Right kidney (tissue), 1 donor: ENCODE results near the gene MAP3K20.
A peak's percentile ranks its signal among the peaks of the same experiment; 100 is the strongest.
"Not testable (repeated sequence)": the region's sequence is repeated elsewhere in the genome, so short reads cannot be mapped to it uniquely, and the experiment has no call there.

Experiments
- DNase-seq: peaks from one replicate; pipeline ENCODE4 v3.0.0-alpha.2; 2016

Gene MAP3K20

DNA sequence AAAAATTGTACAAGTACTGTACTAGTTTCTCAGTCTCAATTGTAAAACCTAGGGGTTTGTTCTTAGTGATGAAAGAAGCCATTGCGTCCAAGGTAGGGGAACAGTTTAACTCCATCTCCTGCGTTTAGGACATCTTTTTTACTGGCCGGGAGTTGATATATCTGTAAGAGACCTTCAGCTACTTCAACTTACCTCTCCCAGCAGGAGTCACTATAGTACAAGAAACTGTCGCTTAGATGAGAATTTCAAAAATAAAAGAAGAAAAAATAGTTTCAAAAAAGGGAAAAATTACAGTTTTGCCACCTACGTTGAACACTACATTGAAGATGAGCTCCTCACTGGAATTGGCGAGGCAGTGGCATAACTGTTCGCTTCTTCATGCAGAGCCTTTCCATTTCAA lies 122.7 kb downstream of the MAP3K20 start:
- DNase-seq: no peak

DNA sequence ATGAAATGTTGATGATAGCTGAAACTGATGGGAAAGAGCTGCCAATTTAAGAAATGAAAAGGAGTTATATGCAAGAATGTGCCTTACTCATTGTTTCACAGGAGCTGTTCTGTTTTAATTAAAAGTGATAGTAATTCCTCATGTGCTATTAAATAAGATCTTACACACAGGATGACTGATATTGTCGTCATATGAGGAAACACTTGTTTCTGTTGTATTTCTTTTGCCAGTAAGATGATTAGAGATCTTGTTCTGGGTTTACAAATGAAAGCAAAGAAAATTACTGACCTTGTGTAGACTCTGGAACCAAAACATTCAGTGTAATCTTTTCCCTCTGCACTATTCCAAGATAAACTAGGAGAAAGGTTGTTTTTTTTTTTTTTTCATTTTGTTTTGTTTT lies 123.6 kb downstream of the MAP3K20 start:
- no peak for DNase-seq

DNA sequence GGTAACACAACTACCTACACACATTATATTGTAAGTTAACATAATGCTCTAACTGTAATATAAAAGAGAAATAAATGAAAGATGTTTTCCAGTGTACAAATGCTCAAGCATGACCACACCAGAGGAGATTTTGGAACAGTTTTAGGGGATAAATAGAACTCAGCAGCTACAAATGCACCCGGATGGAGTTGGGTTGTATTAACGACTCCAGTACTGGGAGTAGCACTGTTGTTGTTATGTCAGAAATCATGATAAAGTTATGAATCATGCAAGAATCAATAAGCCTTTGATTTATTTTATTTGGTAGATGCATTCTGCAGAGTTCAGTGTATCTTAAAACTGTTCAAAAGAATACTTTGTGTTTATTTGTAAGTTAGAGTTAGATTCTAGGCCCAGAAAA lies 126.9 kb downstream of the MAP3K20 start:
- DNase-seq: no peak

DNA sequence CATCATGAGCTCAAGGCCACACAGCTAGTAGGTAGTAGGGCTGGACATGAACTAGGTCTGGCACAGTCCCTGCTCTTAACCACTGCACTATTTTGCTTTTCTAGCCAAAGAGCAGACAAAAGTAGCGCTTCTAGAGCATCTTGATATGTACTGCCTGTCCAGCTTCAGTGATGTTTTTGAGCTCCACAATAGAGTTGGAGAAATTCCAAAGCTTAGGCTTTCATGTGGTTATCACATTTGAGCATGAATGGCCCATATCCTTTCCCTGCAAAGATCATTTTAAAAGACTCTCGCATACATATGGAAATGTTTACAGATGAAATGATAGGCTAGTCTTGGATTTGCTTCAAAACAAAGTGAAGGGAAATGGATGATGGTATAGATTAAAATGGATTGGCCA lies 128.7 kb downstream of the MAP3K20 start:
- no peak for DNase-seq

DNA sequence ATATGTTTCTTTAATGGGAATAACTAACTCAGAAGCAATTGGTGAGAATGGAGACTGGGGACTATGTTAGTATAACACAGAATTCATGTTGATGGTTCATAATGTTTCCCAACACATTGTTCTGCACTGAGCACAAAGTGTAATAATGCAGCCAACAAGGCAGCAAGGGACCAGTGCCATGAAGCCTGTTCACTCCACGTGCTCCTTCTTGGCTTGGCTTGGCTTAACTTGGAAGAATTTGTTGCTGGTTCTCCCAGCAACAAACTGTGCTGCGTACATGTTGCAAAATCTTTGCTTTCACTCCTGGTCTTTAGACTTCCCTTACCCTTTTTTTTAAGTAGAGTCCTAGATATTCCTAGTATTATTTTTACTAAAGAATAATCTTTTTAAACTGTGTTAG lies 129.7 kb downstream of the MAP3K20 start:
- no peak for DNase-seq

DNA sequence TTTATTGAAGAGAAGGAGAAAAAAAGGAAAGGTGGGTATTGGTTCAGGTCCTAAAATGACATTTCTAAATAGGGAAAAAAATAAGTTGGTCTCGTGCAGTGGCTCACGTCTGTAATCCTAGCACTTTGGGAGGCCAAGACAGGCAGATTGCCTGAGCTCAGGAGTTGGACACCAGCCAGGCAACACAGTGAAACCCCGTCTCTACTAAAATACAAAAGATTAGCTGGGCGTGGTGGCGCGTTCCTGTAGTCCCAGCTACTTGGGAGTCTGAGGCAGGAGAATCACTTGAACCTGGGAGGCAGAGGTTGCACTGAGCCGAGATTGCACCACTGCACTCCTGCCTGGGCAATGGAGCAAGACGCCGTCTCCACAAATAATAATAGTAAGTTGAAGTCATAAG lies 131.5 kb downstream of the MAP3K20 start:
- DNase-seq: not testable (repeated sequence)

DNA sequence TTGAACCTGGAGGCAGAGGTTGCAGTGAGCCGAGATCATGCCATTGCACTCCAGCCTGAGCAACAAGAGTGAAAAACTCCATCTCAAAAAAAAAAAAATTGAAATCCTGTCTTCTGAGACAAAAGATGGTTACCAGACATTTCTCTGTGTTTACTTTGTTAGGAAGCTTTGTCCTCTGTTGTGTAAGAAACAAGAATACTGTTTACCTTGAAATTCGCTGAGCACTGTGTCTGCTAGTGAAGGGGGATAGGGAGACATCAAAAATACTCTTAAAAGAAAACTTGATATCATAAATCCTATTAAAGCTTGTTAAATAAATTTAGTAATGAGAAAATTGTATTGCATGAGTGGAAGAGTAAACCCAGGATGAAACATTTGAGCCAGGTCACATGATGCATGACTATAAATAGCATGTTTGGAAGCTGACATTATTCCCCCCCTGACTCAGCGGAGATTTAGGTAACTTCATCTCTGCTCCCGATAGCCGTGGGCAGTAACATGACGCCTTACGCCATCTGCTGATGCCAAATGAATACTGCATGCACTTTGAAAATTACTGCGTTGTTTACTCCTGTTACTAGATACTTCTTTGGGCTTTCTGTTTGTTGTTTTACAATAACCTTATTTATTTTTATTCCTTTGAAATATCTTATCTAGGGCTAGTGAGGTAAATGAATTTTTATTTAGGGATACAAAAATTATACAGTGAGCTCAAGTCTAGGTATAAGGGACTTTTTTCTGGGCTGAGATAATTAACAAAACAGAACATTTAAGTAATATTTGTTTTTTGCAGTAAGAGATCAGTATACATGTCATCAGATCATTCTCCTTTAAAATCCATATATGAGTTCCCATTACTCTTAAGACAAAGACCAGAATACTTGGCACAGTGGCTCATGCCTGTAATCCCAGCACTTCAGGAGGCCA lies 134.9 kb downstream of the MAP3K20 start:
- DNase-seq: peak; percentile 50

DNA sequence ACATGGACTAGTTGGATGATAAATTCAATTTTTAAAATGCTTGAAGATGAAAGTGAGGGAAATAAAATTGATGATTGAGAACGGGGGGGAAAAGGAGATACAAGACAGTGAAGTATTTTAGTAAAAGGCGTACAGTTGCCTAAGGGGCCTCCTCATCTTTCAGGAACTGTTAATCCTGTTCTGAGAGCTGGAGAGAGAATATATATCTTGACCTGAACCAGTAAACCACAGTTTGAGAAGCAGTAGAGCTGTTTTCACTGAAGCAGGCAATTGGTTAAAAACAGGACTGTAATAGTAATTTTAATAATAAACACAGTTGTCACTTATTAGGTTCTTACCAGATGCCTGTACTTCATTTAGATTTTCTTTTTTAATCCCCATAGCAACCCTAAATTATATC lies 137.5 kb downstream of the MAP3K20 start:
- DNase-seq: no peak

DNA sequence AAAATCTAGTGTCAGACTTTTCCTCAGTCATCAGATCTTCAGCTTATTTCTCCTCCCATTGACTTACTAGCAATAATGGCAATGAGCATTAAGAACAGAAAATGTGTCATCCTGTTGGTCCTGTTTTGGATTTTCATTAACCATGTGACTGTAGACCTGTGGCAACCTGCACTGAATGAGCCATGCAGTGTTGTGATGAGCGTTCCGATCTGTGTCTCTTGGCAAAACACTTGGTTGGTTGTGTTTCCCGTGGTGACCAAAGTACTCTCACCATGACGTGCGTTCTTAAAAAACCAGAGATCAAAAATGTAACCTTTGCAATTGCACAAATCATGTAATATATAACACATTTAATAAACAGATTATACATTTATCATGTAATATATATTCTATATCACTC lies 138.6 kb downstream of the MAP3K20 start:
- no peak for DNase-seq

DNA sequence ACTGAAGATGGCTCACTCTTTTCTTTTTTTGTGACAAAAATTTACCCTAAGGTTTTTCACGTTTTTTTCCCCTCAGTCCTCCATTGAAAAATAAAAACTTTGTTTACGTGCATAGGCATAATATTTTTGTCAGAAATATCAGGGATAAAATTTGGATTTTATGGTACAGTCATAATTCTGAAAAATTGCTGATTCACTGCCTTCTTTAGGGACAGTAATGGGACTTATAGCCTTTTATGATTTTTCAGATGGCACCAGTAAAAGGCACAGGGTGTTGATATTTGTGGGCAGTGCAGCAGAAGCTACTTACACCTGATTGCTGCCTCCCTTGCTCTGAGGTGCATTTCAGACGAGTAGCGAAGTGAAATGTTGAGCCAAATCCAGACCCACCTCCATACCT lies 139.7 kb downstream of the MAP3K20 start:
- no peak for DNase-seq

DNA sequence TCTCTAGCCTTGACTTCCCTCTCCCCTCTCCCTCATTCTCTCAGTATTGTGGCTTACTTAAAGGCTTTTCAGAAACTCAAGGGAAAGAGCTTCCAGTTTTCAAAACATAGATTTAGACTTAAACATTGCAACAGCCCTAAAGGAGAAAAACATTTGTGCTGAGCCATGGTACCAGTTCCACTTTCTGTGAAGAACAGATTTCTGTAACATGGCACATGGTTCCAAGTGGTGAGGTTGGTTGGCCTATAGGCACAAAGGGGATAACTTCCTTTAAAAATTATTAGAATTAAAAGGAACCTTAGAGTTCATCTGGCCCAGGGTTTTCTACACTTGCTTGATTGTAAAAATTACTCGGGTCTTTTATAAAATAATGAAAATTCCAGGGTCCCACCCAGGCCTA lies 140.4 kb downstream of the MAP3K20 start:
- DNase-seq: no peak

DNA sequence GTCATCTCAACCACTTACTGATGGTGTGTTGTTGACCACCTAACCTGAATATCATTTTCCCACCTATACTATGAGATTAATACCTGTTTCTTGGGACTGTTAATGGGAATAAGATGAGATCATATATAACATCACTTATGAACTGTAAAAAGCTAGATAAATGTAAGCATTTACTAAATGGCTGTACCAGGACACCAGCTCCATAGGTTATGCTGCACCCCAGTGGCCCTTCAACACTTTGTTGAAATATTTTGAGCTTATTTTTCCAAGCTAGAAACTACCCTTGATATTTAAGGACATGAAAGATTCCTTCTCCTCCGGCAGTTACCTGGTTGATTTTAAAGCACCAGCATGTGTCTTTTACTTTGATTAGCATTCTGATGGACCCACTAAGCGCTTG lies 141.0 kb downstream of the MAP3K20 start:
- DNase-seq: no peak

DNA sequence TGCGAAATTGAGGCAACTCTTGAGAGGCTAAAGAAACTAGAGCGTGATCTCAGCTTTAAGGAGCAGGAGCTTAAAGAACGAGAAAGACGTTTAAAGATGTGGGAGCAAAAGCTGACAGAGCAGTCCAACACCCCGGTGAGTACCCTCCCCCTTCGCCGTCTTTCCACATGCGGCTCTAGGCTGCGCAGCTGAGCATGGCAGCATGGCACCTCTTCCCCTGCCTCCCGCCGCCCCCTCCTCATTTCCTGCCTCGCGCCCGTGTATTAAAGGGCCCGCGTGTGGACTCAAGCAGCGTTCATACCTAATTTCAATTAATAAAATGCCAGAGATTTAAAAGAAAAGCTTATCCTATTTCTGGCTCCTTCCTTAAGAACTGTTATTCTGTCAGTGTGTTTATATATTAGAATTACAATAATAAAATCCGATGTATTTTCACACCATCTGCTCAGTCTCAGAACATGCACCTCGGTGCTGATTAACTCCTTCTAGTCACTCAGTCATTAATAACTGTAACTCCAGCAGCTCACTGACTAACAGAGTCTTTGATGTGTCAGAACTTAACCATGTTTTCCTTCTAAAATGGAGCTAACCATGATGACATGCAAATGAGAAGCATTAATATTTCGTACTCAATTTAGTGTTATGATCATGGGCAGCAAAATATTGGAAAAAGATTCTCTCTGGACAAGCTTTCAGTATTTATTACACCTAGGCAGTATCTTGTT lies 141.6 kb downstream of the MAP3K20 start:
- DNase-seq: no peak

DNA sequence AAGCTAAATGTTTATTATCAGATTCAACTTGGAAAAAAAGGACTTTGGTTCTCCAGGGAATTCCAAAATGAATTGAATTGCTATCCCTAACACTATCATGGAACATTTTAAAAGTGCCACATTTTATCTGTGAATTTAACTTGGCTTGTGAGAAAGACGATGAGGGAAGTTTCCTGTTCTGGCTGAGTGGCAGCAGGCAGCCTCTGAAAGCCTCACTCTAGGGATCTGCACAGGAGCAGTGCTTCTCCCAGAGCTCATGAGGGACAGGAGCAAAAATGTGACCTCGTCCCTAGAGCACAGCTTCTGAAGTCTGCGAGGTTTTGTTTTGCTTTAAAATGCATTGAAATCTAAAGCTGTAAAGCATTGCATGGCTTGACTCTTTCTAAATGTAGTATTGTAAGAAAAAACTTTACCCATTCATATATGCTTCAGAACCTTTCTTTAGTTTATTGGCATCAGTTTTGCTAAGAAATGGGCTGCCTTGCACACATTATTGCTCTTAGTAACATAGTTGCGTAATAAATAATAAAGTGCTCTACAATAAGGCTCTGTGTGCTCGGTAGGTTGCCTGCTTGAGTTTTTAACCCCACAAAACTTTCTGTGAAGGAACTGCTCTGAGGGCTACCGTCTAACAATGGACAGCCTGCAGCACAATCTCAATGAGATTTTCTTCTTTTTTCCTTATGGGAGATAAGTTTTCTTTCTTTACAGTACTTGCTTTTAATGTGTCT lies 142.8 kb downstream of the MAP3K20 start:
- DNase-seq: no peak

DNA sequence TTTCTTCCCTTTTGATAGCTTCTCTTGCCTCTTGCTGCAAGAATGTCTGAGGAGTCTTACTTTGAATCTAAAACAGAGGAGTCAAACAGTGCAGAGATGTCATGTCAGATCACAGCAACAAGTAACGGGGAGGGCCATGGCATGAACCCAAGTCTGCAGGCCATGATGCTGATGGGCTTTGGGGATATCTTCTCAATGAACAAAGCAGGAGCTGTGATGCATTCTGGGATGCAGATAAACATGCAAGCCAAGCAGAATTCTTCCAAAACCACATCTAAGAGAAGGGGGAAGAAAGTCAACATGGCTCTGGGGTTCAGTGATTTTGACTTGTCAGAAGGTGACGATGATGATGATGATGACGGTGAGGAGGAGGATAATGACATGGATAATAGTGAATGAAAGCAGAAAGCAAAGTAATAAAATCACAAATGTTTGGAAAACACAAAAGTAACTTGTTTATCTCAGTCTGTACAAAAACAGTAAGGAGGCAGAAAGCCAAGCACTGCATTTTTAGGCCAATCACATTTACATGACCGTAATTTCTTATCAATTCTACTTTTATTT lies 145.6 kb downstream of the MAP3K20 start:
- no peak for DNase-seq

DNA sequence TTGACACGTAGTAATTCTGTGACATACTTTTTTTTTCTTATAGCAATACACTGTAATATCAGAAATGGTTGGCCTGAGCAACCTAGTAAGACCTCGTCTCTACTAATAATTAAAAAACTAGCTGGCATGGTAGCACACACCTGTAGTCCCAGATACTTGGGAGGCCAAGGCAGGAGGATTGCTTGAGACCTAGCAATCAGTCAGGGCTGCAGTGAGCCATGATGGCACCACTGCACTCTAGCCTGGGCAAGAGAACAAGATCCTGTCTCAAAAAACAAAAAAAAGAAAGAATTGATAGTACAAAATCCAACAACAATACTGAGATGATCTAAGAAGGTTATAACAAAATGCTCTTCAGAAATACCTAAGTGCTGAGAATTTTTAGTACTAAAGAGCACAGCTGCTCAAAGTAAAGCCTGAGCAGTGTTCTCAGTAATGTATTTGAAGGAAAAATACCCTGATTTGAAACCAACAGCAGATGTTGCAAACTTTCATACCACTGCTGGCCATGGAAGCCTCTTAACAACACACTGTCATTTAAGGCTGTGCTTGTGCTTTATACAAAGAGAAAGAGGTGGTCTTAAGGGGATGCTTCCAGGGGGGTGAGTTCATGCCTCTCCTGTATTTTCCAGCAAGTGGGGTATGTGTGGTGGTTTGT lies 146.4 kb downstream of the MAP3K20 start:
- no peak for DNase-seq

DNA sequence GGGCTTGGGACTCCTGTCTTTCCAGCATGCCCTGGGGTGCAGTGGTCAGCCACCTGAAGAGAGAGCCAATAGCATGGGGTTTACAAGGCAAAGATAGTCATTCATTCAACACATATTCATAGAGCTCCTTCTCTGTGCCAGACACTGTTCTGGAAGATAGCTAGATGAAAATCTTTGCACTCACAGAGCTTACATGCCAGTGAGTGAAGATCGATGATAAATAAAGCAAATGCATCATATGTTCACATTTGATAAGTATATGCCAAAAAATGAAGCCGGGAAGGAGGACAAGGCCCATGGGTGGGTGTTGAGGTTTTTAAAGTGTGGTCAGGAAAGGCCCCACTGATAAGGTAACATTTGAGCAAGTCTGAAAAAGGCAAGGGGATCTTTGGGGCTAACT lies 148.2 kb downstream of the MAP3K20 start:
- DNase-seq: no peak

DNA sequence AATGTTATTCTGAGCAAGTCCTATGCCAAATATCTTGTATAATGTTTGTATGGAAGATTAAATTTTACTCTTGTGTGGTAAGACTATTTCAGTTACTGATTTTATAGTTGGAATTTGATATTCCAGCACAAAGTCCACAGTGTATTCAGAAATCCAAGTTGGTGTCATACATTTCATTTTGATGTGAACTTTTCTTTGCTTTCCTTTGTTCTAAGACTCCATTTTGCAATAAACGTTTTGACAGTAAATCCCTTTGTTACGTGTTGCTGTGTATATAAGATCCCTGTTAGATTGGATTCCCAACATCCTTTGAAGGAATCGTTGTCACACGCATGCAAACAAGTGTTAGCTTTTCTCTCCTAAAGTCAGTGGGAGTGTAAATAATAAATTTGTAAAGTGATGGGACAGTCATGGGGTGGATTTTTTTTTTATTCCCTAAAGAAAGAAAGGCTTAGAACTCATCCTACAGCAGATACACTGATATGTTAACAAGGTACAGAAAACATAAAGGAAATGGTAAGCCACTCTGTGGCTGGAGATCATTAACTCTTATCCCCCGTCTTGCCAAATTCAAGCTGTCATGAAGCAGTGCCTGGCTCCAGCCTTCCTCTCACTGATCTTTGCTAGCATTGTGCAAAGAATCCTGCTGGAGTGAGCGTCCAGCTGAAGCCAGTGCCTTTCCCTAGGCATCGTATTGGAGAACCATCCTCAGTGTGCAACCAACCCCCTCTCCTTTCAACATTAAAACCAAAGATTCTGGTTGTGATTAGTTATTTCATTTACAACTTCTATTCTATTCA lies 151.5 kb downstream of the MAP3K20 start:
- DNase-seq: peak; percentile 4

DNA sequence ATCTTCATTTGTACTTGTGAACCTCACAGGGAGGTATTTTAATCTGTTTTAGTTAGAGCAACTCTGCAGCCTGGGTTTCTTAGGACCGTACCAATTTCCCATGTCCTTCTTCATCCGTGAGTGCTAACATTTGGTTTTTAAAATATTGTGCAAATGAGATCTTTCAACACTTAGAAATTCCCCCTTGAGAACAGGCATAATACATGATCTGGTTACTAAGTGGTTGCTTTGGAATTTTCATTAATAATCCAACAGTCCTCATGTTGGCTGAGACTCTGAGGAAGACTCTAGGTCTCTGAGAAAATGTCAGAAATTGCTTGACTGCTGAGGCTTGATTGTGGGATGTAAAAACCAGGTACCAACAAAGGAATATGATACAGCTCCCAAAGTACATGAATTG lies 153.4 kb downstream of the MAP3K20 start:
- DNase-seq: no peak

DNA sequence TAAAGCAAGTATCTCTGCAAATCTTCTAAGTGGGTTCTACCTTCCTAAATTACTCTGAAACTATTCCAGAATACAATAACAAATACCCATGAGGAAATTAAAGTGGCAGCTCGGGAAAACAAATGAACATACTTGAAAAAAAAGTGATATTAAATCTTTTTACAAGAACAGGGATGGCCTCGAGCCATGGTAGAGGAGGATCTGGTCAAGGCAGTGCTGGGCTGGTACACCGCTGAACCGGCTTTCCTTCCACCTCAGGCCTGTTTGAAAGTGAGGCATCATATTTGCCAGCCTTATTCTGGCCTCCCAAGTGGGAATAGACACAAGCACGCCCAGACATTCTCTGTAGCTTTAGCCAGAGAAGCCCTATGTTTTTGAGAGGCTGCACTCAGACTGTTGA lies 154.5 kb downstream of the MAP3K20 start:
- DNase-seq: no peak

DNA sequence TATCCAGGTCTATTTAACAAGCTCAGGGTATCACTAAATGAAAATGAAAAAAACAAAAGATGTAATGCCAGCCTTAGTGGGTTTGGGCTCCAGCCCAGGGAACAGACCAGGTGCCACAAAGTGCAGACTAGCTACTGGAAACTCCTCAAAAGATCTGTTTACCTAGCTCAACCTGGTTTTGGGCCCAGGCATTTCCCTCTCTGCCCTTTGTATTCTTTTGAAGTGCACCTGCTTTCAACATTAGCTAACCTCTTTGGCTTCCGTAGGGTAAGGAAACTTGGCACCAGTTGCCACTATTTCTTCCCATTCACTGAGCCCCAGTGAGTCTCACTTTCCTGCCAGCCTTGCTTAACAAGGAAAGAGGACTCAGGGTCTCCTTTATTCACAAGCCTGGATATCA lies 155.4 kb downstream of the MAP3K20 start:
- DNase-seq: no peak
